ENCODE results near the gene ADH1C.

ADH1C gene

DNA sequence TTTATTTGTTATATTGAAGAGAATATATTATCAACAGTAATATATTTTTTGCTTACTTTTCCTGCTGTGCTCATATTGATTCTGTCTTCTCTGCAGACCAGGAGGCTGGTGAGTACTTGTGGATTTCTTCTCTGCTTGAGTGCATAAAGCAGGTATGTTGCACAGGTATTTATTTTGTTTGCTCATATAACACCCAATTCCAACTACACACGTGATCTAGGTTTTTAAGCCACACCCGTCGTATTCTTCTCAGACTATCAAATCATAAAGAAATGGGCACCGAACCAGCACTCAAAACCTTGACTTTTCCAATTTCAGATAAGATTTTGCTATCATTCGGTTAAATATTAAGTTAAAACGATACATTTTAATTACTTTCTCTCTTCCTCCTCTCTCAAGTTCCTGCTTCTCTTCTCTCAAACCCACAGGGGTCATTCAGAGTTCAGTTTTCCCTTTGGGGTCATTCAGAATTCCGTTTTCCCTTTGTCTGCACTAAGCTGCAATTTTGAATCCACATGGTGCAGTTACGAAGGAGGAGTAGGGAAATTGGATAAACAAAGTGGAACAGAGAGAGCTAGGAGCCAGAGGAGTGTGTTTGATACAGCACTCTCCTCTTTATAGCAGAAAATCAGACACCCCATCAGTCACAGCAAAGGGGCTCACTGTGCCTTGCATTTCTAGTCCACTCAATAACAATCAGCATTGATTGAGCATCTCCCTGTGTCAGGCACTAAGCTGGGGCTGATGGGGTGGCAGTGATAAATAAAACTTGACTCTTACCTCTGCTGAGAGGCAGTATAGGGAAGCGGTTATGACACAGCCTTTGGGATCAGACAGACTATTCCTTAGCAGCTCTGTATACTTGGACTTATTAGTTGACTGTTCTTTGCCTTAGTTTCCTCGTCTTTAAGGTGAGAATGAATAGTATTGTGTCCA lies at the start of gene ADH1C:
ADH1C (minus strand) TSS at position 145 of the 936 bp plus-strand sequence; CDS start at position 74, 71 bp downstream.
- DNase-seq (ENCODE audit: insufficient read length, low spot score) (no peak), FAIRE-seq (no peak)
- no peak for TF ChIP-seq CTCF (IDR thresholded peaks at IDR 0.05; ENCODE audit: insufficient read depth, missing control alignments)

DNA sequence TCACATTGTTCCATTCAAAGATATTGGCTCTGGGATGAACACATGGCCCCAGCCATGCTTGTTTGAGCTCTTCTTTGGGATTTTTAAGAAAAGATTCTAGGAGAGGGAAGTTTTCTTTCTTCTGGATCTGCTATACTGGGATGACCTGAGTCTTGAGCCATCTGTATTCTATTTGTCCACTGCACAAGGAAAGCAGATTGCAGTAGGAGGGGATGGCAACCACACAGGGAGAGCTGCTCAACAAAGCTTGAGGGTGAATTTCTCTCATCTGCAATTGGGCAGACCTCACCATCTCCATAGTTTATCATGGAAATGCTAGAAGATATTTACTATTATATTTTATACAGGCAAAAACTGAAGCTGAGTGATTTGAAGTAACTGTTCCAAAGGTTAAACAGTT lies 48.3 kb upstream of the ADH1C start:
- no peak for TF ChIP-seq CTCF (IDR thresholded peaks at IDR 0.05; ENCODE audit: insufficient read depth, missing control alignments)
- DNase-seq (ENCODE audit: insufficient read length, low spot score) = no peak
- FAIRE-seq = no peak

DNA sequence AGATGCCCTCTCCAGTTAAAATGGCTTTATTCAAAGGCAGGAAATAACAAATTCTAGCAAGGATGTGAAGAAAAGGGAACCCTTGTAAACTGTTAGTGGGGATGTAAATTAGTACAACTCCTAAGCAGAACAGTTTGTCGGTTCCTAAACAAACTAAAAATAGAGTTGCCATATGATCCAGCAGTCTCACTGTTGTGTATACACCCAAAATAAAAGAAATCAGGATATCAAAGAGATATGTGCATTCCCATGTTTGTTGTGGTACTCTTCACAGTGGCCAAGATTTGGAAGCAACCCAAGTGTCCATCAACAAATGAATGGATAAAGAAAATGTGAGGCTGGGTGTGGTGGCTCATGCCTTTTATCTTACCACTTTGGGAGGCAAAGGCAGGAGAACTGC lies 46.5 kb upstream of the ADH1C start:
- no peak for DNase-seq (ENCODE audit: insufficient read length, low spot score)
- TF ChIP-seq CTCF (IDR thresholded peaks at IDR 0.05; ENCODE audit: insufficient read depth, missing control alignments) = no peak
- no peak for FAIRE-seq

DNA sequence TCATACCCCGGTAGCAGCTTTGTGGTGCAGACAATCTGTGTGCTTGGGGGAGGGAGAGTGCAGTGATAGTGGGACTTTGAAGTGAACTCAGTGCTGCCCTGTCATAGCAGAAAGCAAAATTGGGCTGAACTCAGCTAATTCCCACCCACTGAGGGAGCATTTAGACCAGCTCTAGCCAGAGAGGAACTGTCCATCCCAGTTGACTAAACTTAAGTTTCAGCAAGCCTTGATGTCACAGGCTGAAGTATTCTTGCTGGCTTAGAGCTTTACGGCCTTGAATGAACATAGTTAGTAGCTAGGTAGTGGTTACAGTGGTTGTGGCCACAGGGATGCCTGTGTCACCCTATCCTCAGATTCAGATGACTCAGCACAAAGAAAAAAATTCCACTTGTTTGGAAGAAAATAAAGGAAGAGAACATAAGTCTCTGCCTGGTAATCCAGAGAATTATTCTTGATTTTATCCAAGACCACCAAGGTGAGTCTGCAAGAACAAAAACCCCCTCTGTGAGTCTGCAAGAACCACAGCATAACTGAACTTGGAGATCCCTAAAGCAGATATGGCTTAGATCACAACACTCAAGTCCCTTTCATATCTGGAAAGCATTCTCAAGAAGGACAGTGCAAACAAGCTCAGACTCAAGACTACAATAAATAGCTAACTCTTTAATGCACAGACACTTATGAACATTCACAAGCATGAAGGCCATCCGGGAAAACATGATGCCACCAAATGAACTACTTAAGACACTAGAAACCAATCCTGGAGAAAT lies 43.2 kb upstream of the ADH1C start:
- TF ChIP-seq CTCF (IDR thresholded peaks at IDR 0.05; ENCODE audit: insufficient read depth, missing control alignments) = no peak
- FAIRE-seq = no peak
- DNase-seq (ENCODE audit: insufficient read length, low spot score) = no peak

DNA sequence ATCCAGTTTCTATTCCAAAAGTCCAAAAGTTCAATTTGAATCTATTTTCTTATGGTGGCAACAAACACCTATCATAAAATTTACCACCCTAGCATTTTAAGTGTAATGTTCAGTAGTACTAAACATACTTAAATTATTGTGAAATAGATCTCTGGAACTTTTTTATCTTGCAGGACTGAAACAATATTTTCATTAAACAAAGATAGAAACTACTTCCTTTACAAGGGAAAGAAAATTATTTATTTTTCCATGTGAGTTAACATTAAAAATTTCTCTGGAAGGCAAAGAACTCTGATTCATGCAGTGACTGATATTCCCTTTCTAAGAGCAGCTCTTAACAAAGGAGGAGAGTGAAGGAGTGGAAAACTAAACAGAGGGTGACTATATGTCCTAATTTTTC lies 42.4 kb upstream of the ADH1C start:
- no peak for DNase-seq (ENCODE audit: insufficient read length, low spot score)
- no peak for TF ChIP-seq CTCF (IDR thresholded peaks at IDR 0.05; ENCODE audit: insufficient read depth, missing control alignments)
- no peak for FAIRE-seq

- FAIRE-seq (no peak), DNase-seq (ENCODE audit: insufficient read length, low spot score) (no peak)
- TF ChIP-seq CTCF (IDR thresholded peaks at IDR 0.05; ENCODE audit: insufficient read depth, missing control alignments) = no peak
These were observed 37.5 kb upstream of the ADH1C start for GRCh38 chr4:99390055-99390454.

Measured in D721Med (cell line).